HG02884 (cell line): ENCODE measurements around the gene TMEM250.

Experiments used
- ATAC-seq: cut with Tn5 transposase; IDR thresholded peaks from one replicate; pipeline ENCODE4 v1.9.1; 2021; ENCODE audit warnings: mild to moderate bottlenecking, moderate library complexity; ENCODE audit not compliant: unreplicated experiment

Gene TMEM250

DNA sequence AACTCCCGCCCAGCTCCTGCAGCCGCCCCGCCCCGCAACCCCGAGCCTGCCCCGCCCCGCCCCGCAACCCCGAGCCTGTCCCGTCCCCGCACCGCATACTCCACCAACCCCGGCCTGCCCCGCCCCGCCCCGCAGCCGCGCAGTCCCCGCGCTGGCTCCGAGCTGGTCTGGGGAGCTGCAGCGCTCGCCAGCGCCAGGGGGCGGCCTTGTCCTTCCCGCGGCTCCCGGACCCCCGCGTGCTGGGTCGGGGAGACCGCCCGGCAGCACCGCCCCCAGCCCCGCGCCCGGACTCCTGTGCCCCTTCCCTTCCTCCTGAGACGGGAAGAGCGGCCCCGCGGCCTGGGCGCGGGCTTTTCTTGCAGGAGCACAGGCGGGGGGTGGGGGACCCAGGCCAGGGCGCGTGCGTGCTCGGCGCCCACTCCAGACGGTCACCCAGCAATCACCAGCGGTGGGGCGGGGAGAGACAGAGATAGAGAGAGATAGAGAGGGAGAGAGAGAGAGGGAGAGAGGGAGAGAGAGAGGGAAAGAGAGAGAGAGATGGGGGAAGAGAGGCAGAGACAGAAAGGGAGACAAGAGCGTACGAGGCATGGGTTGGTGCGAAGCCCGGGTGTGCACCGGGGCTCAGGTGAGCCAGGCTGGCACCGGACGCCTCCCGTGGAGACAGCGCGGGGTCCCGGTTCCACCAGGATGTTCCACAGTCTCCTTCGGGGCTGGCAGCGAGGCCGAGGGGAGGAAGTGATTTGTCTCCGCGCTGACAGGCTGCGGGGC lies 14.7 kb upstream of the TMEM250 start:
- ATAC-seq, result no peak

DNA sequence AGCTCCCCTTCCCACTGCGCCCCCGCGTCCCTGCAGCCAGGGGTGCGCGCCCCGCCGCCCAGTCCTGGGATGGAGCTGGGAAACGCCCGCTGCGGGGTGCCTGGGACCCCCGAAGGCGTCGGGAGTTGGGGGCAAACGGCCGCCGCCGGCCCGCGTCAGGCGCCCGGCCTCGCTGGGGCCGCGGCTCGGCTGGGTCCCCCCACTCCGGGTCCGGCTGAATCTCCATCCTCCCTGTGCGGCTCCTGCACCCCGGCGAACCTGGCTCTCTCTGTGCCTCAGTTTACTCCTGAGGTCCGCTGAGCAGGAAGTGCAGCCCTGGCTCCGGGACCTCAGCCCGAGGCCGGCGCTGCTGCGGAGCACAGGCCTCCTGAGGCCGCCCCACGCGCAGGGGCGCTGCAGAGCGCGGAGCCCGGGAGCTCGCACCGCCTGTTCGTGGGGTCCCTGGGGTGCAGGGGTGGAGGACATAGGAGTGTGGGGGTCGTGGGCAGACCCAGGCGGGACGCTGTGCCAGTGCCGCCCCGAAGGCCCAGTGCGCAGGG lies 13.9 kb upstream of the TMEM250 start:
- no peak for ATAC-seq

DNA sequence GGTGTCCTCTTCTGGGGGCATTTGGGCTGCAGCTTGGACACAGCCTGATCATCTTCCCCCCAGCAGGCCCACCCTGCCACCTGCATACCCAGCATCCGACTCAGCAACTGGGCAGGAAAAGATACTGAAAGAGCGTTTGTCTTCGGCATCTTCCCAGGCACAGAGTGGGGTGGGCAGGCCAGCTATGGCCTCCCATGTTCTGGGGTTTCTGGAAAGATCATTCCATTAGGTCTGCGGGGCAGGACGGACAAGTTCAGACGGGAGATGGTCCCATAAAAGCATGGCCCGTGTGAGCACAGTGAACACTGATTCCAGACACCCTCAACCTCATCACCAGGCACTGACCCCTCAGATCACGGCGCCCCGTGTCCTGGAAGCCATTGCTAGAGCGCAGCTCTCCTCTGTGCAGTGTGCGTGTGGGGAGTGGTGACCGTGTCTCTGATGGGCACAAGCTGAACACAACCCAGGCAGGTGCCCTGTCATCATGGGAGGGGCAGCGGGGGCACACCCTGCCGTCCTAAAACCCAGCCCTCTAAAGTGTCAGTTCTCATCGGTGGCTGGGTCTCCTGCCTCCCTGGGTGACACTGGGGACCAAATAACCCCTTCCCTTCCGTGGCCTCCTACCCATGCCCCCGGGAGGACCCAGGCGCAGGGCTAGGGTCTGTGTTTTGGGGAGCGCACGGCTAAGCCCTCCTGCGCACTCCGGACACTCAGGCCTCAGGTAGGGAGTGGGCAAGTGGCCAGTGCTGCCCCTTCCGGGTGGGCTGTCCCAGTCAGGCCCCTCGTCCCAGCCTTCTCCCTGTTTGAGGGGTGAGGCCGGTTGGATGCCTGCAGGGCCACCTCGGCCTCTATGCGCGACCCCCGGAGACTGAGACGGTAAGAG lies 13.2 kb upstream of the TMEM250 start:
- ATAC-seq, result no peak

DNA sequence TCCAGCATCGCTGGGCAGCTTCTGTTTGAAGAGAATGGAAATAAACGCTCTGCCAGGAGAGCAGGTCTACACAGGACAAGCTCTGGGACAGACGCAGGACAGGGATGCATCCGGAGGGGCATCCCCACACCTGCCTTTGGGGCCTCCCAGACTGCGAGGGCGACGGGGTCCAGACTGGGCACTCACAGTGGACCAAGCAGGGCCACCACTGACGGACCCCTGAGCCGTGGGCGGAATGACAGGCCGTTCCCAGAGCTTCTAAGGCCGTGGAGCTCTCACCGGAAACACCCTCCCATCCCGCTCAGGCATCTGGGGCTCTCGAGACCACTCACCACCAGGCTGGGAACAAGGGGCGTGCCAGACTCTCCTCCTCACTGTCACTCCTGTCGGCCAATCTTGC lies 10.5 kb upstream of the TMEM250 start:
- ATAC-seq, result no peak

DNA sequence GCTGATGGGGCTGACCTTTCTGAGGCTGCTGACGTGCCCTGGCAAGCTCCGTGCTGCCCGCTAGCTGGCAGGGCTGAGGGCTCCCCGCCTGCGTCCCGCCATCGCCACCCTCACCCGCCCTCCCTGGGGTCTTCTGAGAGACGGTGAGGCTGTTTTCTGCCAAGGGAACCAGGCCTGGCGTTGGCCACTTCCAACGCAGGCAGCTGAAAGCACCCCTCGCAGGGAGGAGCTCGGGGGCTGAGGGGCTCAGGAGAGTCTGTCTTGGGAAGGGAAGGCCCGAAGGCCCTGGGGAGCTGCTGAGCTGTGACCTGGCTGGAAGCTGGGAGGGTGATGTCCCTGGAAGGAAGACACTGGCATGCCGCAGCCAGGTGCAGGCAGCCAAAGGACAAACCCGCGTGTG lies 9.8 kb upstream of the TMEM250 start:
- ATAC-seq, result no peak

DNA sequence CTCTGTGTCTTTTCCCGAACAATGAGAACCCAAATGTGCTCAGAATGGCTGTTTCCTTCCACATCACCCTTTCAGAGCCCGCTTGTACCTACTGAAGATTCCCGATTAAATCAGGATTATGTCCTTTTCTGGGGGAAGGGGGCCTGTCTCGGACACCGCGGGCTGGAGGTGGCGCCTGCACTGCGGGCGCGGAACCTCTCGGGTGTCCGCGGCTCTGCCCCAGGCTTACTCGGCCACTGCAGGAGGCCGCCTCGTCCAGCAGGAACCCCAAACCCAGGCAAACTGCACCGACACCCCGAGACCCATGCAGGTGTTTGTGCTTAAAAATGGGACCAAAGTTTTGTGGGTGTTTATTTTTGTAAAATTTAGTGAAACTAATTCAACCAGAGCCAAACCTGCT lies 8.6 kb upstream of the TMEM250 start:
- no peak for ATAC-seq

DNA sequence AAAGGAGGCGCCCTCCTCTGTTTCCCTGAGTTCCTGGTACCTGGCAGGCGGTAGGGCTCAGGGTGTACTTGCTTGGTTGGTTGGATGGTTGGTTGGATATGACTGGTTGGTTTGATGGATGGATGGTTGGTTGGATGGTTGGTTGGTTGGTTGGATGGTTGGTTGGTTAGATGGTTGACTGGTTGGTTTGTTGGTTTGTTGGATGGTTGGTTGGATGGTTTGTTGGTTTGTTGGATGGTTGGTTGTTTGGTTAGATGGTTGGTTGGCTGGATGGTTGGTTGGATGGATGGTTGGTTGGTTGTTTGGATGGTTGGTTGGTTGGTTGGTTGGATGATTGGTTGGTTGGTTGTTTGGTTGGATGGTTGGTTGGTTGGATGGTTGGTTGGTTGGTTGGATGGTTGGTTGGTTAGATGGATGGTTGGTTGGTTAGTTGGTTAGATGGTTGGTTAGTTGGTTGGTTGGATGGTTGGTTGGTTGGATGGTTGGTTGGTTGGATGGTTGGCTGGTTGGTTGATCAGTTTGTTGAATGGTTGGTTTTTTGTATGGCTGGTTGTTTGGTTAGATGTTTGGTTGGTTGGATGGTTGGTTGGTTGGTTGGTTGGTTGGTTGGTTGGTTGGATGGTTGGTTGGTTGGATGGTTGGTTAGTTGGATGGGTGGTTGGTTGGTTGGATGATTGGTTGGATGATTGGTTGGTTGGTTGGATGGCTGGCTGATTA lies 6.5 kb upstream of the TMEM250 start:
- no peak for ATAC-seq

DNA sequence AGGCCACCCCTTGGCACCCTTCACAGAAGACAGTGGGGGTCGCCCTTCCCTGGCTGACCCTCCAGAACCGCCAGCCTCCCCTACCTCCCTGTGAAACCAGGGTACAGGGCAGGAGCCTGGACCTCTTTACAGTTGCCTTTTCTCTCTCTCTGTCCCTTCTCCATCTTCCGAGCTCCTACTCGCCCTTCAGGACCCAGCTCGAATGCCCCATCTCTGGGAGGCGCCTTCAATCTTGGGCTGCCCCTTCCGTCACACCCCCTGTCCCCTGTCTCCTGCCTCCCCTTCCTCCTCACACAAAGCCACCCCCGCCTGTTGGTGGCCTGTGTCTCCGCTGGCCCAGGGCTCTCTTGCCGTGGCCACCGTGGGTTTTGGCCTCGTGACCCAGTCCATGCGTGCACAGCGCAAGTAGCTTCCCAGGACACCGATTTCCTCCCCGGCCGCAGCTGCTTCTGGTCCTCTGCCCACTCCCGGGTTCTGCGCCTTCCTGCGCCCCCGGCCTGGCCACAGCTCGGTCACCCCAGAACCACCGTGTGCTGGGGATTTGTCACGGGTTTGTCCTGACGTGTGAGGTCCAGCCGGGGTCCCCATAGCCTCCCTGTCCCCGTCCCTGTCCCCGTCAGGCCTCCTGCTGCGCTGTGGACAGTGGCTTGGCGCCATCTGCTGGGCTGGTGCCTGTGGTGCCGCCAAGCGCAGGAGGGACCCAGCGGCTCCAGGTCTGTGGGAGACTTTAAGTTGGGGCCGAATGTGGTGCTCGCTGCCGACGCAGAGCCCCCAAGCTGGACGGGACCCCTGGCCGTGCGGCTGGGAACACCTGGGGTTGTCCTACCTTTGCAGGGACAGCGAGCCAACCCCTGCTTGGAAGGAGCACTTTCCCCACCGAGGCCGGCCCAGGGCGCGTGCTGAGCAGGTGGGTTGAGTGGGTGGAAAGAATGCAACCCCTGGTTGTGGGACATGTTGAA lies 4.0 kb upstream of the TMEM250 start:
- no peak for ATAC-seq

DNA sequence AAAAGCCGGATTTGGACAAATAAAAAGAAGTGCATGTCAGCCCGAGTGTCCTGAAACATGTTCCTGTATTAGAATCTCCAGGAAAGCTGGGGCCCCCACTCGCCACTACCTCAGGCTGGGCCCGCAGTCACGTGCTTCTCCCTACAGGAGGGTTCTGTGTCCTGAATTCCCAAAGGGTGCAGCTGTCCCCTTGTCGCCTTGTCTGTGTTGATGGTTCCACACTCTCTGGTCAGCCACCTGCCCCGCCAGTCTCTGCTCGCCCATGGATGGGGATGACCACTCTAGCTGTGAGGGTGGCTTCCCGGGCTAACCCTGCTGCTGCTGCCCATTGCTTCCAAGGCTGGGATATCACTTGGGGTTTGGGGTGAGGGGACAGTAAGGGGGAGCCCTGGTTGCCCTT lies 3.1 kb upstream of the TMEM250 start:
- no peak for ATAC-seq

DNA sequence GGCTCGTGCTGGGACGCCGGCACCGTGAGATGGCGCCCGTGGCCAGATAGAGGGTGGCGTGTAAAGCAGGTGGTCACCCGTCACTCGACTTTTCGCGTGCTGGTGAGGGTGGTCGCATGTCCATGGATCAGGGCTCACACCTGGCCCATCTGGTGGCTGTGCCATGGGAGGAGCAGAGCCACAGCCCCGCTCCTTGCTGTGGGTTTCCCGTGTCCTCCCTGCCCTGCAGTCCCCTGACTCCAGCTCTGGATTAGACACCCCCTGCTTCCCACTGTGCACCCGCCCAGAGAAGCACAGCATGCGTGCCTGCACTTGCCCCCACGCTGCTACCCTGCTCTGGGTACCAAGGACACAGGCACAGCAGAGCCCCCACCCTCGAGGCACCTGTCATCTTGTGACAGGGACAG lies 1.8 kb upstream of the TMEM250 start:
- ATAC-seq, result no peak

DNA sequence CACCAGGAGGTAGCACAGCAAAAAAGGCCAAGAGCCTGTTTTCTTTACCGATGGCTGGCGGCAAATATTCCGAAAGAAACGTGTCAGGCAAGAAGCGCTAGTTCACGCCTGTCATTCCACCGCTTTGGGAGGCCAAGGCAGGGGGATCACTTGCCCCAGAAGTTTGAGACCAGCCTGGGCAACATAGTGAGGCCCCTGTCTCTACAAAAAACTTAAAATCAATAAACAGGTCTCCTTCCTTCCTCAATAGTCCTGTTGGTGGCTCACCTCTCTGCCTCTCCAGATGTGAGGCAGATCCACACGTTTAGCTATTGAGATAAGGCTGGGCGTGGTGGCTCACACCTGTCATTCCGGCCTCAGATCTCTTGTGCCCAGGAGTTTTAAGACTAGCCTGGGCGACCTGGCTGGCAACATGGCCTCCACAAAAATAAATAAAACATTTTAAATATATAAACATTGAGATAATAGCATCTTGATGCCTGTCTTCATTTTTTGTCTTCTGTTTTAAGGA lies 1.3 kb upstream of the TMEM250 start:
- no peak for ATAC-seq

DNA sequence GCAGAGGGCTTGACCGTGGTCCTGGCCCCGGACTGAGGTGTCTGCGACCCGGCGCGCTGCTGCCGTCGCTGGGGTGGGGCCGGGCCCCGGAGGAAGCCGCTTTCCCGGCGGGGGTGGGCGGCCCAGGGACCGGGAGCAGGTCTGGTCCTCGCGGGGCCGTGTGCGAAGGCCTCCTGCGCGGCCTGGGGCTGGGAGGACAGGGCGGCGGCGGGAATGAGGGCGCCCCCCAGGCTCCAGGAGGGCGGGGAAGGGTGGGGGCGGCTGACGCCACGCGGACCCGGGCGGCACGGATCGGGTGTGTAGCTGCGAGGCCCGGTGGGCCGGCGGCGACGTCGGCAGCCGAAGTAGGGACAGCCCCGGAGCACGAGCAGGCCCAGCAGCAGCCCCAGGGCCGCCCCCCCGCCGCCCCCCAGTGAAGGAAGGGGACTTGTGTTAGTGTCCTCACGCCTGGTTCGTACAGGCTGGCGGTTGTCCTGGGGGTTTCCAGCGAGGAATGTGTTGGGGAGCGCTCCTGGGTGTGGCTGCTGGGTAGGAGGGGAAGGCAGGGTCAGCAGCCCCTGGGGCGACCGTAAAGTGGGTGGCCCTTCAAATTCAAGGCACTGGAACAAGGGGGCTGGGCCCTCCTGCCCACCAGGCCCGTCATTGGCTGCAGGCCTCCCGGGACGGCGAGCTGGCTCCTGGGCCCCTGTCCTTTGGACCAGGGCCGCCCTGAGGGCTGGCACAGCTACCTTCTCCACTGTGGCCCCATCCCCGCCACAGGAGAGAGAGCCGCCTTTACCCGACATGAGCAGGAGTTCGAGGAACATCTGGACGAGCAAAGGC lies 597 bp upstream of the TMEM250 start:
- ATAC-seq, result no peak

DNA sequence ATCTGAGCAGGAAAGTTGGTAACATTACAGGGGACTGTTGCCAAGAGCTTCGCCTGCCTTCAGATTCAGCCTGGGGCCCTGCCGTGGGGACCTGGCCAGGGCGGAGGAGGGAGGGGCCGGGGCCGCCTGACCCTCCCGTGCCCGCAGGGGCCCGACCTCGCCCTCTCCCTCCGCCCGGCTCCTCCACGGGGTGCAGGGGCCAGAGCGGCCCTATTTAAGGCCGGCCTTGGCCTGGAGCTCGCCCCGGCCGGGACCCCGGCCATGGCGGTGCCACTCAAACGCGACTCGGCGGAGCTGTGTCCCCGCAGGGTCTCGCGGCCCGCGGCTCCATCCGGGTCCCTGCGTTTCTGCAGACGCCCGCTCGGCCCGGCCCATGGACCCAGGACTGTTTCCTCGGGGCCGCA lies 757 bp downstream of the TMEM250 start:
- no peak for ATAC-seq

DNA sequence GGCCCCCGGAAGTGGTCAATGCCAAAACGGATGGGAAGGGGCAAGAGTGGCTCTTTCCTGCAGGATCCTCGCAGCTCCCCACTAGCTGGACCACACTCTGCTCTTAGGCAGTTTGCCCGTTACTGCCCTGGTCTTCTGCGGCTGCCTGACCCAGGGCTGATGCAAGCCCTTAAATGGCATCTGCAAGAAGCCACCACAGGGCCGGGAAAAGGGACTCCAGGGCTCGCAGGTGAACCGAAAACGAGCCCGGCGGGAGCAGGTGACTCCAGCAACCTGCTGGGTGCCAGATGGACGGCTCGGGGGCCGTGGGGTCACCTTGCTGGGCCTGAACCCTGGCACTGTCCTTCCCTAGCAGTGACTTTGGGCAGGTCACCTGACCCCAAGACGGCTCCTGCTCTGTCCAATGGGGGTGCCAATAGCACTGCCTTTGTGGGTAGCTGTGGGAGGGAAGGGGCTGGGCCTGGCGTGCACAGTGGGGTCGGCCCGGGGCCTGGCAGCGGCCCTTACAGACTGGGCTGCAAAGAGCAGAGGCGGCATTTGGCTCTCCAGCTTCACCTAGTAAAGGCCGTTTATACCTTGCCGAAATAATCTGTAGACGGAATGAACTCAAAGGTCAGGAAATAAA lies 1.3 kb downstream of the TMEM250 start:
- no peak for ATAC-seq

DNA sequence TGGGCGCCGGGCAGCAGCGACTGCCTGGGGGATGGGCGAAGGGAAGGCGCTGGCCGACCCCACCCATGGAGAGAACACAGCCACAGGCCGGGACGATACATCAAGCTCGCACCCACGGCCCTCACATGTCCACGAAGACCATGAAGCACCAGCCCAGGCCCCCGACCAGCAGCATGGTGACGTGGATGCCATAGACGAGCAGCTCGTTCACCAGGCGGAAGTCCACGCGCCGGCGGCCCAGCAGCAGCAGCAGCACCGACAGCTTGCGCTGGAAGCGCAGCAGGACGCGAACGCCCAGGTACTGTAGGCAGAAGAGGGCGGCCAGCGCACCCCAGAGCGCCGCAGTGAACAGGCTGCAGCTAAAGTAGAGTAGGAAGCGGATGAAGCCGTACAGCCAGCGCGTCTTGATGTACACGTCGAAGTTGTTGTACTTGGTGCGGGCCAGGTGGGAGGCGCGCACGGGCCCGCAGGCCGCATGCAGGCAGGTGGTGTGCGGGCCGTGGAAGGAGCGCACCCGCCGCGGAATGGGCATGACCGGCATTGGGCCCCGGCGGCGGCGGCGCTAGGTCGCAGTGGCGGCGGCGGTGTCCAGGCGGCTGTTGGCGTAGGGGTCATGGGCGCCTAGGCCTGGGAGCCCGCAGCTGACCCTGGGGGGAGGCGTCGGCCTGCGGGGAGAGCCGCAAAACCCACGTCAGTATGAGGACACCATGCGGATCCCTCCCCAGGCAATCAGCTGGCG lies 2.1 kb downstream of the TMEM250 start:
- no peak for ATAC-seq

DNA sequence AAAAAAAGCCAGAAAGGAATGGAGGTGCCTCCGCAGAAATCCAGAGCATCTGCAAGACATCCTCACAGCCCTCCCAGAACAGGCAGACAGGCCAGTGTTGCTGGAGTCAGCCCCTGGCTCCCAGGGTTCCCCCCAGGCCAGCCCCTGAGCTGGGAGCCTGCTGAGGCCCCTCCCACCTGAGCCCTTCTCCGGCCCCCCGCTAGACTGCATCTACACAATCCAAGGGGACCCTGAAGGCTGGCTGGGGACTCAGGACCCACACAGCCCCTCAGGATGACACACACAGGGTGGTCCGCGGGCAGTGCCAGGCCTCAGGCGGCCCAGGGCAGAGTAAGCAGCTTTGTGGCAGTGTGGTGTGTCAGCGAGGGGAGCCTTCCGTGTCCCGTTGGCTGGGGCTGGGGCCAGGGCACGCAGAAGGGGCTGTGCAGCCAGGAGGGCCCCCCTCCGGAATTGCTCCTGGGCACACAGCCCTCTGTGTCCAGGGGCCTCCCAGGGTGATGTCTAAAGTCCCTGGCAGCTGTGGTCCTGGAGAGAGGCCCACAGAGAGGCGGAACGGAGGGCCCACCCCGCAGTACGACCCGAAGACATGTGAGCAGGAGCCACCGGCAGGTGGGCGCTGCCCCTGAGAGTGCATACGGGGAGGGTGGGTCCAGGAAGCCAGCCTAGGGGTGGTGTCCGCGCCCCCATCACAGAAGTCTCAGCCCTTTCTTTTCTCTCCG lies 2.9 kb downstream of the TMEM250 start:
- no peak for ATAC-seq

DNA sequence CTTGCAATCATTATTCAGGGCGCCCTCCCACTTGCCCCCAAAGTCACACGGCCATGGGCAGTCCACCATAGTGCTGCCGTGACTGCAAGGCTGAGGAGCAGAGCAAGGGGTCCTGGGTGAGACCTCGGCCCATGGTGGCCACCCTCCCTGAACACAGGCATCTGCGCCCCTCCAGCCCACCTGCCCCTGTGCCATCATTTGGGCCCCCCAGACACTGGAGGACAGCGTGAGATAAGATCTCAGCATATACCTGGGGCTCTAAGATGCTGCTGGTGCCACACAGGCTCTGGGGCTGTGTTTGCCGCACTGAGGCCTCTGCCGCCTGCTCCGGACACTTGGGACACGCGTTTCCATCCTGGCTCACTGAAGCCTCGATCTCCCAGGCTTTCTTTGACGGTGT lies 3.5 kb downstream of the TMEM250 start:
- no peak for ATAC-seq
